ENCODE data around the gene RAI1. TPM values are rescaled to one million over a fixed set of nuclear protein-coding genes. Genes with fewer than 3 reads are reported as not detected.

RAI1 gene
- total RNA-seq, 2 donors from 2014 or later: 35.9 to 42.9 TPM

DNA sequence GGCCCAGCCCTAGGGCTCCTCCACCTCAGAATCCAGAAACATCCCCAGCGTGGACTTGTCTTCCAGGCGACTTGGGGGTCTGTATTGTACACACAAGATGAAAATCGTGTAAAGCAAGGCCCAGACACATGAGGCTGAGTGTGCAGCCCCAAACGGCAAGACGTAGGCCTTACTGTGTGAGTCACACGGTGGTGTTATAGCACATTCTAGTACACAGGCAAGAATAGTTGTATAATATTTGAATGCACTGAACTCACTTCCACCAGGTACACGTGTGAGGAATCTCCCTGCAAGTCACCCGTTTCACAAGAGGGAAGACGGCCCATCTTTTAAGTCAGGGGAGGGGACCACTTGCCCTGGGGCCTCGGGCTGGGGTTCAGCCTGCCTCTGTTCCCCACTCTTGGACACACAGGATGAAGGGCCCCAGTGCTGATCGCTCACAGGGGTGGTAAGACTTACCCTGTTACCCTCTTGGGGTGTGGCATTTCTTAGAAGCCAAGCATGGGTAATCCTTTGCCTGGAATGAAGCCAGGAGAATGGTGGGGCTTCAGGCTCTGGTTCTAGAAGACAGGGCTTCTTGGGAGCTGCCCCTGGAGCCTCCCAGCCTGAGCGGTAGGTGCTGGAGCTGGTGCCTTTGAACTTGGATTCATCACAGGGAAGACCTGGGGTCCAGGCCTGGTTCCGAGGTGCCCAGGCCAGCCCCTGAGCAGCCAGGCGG lies 84.3 kb downstream of the RAI1 start:
- H3K27me3 Mint-ChIP-seq (ENCODE audit: insufficient read depth): no peaks in the 10 kb centered on the region
- H3K27ac Mint-ChIP-seq: no peak overlapping the region
- Histone ChIP-seq H3K9ac (ENCODE audit: extremely low read depth, low read length, poor library complexity, severe bottlenecking) (no peak overlapping the region), H3K4me1 (ENCODE audit: control insufficient read depth, insufficient read depth, low read length) (peaks cover 4% of the 10 kb centered on the region), H3K27me3 (ENCODE audit: control insufficient read depth, insufficient read depth, low read length, poor library complexity, severe bottlenecking) (no peaks in the 10 kb centered on the region), H3K9me3 (ENCODE audit: control insufficient read depth, low read length) (no peaks in the 10 kb centered on the region), H3K4me3 (ENCODE audit: low read length) (no peak overlapping the region), H3K36me3 (ENCODE audit: control insufficient read depth, insufficient read depth, low read length) (peaks cover 7% of the 10 kb centered on the region), H3K27ac (ENCODE audit: low read depth, low read length) (peak overlapping the region; percentile 95)
- no peak overlapping the region for H3K4me3 Mint-ChIP-seq
- 80 to 92% methylated on average over 12 to 14 of the region's 14 CpGs for WGBS, 2 experiments (ENCODE audit: insufficient coverage in 1 of 2, insufficient read length in 1 of 2)
- peaks cover 16% of the 10 kb centered on the region for H3K36me3 Mint-ChIP-seq (ENCODE audit: low read depth)
- DNase-seq: no peak
- H3K4me1 Mint-ChIP-seq: peaks cover 5% of the 10 kb centered on the region
- no peaks in the 10 kb centered on the region for H3K9me3 Mint-ChIP-seq
- TF ChIP-seq, protein P1, sequence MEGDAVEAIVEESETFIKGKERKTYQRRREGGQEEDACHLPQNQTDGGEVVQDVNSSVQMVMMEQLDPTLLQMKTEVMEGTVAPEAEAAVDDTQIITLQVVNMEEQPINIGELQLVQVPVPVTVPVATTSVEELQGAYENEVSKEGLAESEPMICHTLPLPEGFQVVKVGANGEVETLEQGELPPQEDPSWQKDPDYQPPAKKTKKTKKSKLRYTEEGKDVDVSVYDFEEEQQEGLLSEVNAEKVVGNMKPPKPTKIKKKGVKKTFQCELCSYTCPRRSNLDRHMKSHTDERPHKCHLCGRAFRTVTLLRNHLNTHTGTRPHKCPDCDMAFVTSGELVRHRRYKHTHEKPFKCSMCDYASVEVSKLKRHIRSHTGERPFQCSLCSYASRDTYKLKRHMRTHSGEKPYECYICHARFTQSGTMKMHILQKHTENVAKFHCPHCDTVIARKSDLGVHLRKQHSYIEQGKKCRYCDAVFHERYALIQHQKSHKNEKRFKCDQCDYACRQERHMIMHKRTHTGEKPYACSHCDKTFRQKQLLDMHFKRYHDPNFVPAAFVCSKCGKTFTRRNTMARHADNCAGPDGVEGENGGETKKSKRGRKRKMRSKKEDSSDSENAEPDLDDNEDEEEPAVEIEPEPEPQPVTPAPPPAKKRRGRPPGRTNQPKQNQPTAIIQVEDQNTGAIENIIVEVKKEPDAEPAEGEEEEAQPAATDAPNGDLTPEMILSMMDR (conservative IDR thresholded peaks at IDR 0.05): no peak

DNA sequence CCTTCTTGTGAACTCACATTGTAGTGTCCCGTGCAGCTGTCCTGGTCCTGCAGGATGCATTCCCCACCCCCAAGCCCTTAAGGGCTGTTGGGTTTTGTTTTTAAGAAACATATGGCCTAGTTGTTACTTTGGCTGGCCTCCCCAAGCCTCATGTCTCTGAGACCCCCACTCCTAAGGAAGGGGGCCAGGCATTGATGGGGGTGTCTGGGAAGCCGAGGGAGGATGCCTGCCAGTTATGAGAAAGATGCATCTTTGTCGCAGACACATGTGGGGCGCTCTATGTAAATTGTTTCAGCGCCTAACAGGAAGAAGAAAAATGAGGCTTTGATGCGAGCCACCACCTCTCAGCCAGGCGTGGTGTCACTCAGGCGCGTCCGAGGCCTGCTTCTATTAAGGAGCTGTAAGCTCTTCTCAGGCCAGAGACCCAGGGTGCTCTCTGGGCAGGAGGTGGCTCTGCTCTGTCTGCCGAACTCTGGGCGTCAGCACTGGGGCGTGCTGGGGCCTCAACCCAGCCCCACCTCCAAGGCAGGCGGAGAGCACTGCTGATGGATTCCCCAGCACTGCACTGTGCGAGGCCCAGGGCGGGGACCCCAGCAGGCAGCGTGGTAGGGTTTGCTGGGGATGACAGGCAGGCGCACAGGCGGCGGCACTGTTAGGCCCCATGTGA lies 85.0 kb downstream of the RAI1 start:
- WGBS, 2 experiments (ENCODE audit: insufficient coverage in 1 of 2, insufficient read length in 1 of 2): 86 to 93% methylated on average over 15 to 20 of the region's 20 CpGs
- Histone ChIP-seq H3K9me3 (ENCODE audit: control insufficient read depth, low read length) (no peaks in the 10 kb centered on the region), H3K9ac (ENCODE audit: extremely low read depth, low read length, poor library complexity, severe bottlenecking) (no peak overlapping the region), H3K4me3 (ENCODE audit: low read length) (no peak overlapping the region), H3K4me1 (ENCODE audit: control insufficient read depth, insufficient read depth, low read length) (peaks cover 4% of the 10 kb centered on the region), H3K27ac (ENCODE audit: low read depth, low read length) (peak overlapping the region; percentile 95), H3K36me3 (ENCODE audit: control insufficient read depth, insufficient read depth, low read length) (no peaks in the 10 kb centered on the region), H3K27me3 (ENCODE audit: control insufficient read depth, insufficient read depth, low read length, poor library complexity, severe bottlenecking) (no peaks in the 10 kb centered on the region)
- H3K4me3 Mint-ChIP-seq: no peak overlapping the region
- peaks cover 5% of the 10 kb centered on the region for H3K4me1 Mint-ChIP-seq
- H3K9me3 Mint-ChIP-seq: no peaks in the 10 kb centered on the region
- peaks cover 16% of the 10 kb centered on the region for H3K36me3 Mint-ChIP-seq (ENCODE audit: low read depth)
- H3K27ac Mint-ChIP-seq: no peak overlapping the region
- TF ChIP-seq, protein P1 (conservative IDR thresholded peaks at IDR 0.05): no peak
- DNase-seq: no peak
- H3K27me3 Mint-ChIP-seq (ENCODE audit: insufficient read depth): no peaks in the 10 kb centered on the region

DNA sequence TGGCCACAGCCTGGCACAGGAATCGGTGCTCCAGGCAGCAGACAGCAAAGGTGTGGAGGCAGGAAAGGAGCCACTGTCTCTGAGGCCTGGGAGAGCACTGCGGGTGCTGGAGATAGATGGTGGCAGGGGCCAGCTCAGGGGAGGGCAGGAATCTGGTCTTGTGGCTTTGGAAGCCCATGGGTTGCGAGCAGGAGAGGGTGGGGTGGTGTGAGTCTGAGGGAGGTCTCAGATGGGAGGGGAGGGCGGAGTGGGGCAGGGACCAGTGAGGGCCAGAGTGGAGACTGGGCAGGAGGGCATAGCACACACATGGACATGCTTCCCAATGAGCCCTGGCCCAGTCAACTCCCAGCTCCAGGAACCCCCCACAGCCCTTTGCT lies 85.5 kb downstream of the RAI1 start:
- WGBS, 2 experiments (ENCODE audit: insufficient coverage in 1 of 2, insufficient read length in 1 of 2): 92 to 95% methylated on average over 2 to 4 of the region's 4 CpGs
- no peak overlapping the region for H3K4me3 Mint-ChIP-seq
- no peaks in the 10 kb centered on the region for H3K9me3 Mint-ChIP-seq
- H3K27ac Mint-ChIP-seq: no peak overlapping the region
- H3K4me1 ChIP-seq (ENCODE audit: control insufficient read depth, insufficient read depth, low read length): peaks cover 4% of the 10 kb centered on the region
- no peaks in the 10 kb centered on the region for H3K27me3 ChIP-seq (ENCODE audit: control insufficient read depth, insufficient read depth, low read length, poor library complexity, severe bottlenecking)
- no peaks in the 10 kb centered on the region for H3K36me3 ChIP-seq (ENCODE audit: control insufficient read depth, insufficient read depth, low read length)
- no peak for DNase-seq
- H3K27ac ChIP-seq (ENCODE audit: low read depth, low read length): peak overlapping the region; percentile 95
- no peaks in the 10 kb centered on the region for H3K27me3 Mint-ChIP-seq (ENCODE audit: insufficient read depth)
- no peak overlapping the region for H3K9ac ChIP-seq (ENCODE audit: extremely low read depth, low read length, poor library complexity, severe bottlenecking)
- H3K9me3 ChIP-seq (ENCODE audit: control insufficient read depth, low read length): no peaks in the 10 kb centered on the region
- H3K36me3 Mint-ChIP-seq (ENCODE audit: low read depth): peaks cover 16% of the 10 kb centered on the region
- H3K4me3 ChIP-seq (ENCODE audit: low read length): no peak overlapping the region
- TF ChIP-seq, protein P1 (conservative IDR thresholded peaks at IDR 0.05): no peak
- peaks cover 5% of the 10 kb centered on the region for H3K4me1 Mint-ChIP-seq

Measured in endodermal cell (in vitro differentiated cells).